ENCODE measurements around the gene HNRNPDL.

GRCh38 chr4:82430193-82430963 is at the start of gene HNRNPDL, which contains the start of gene ENOPH1:
- peak in 1 of 6 experiments; percentile 27 for TF ChIP-seq CTCF (IDR thresholded peaks at IDR 0.05)
- peak; percentile 44 to 73 for TF ChIP-seq POLR2A (IDR thresholded peaks at IDR 0.05)
